GM04503 (cell line): ENCODE measurements around the gene TTR.

Source experiments
- DNase-seq: peaks from one replicate; pipeline ENCODE4 v3.0.0-alpha.2; 2012; ENCODE audit warnings: low read depth

The TTR gene

GRCh38 chr18:31591628-31592027, at the start of gene TTR:
Gene TTR, plus strand, starts transcription at chr18:31591877. Its CDS starts 26 bp downstream, at chr18:31591903.
- DNase-seq: no peak

- no peak for DNase-seq
Observed at GRCh38 chr18:31546476-31546875, 45.2 kb upstream of the TTR start.

- no peak for DNase-seq
Observed at GRCh38 chr18:31548853-31549252, 42.8 kb upstream of the TTR start.

- DNase-seq: no peak
Observed at GRCh38 chr18:31549416-31549815, 42.3 kb upstream of the TTR start.

- no peak for DNase-seq
Observed at GRCh38 chr18:31551883-31552282, 39.8 kb upstream of the TTR start.

- DNase-seq: no peak
Observed at GRCh38 chr18:31553800-31554199, 37.9 kb upstream of the TTR start.

GRCh38 chr18:31554776-31555175, 36.9 kb upstream of the TTR start:
- no peak for DNase-seq

GRCh38 chr18:31555971-31556747, 35.5 kb upstream of the TTR start:
- DNase-seq: peak; percentile 24

- DNase-seq: no peak
Observed at GRCh38 chr18:31557446-31557845, 34.2 kb upstream of the TTR start.

GRCh38 chr18:31558567-31558966, 33.1 kb upstream of the TTR start:
- DNase-seq: no peak

- no peak for DNase-seq
Observed at GRCh38 chr18:31562726-31563125, 29.0 kb upstream of the TTR start.

- DNase-seq: no peak
Observed at GRCh38 chr18:31563778-31564177, 27.9 kb upstream of the TTR start.

- no peak for DNase-seq
Observed at GRCh38 chr18:31565345-31565744, 26.3 kb upstream of the TTR start.

- DNase-seq: no peak
Observed at GRCh38 chr18:31565782-31566512, 25.7 kb upstream of the TTR start.

GRCh38 chr18:31566576-31567306, 24.9 kb upstream of the TTR start:
- no peak for DNase-seq

- DNase-seq: no peak
Observed at GRCh38 chr18:31572368-31572767, 19.3 kb upstream of the TTR start.

GRCh38 chr18:31573051-31573450, 18.6 kb upstream of the TTR start:
- DNase-seq: no peak

GRCh38 chr18:31574359-31574758, 17.3 kb upstream of the TTR start:
- no peak for DNase-seq

- no peak for DNase-seq
Observed at GRCh38 chr18:31575515-31576257, 16.0 kb upstream of the TTR start.

- no peak for DNase-seq
Observed at GRCh38 chr18:31576670-31577069, 15.0 kb upstream of the TTR start.

- DNase-seq: no peak
Observed at GRCh38 chr18:31577195-31577594, 14.5 kb upstream of the TTR start.

- DNase-seq: no peak
Observed at GRCh38 chr18:31578126-31578525, 13.6 kb upstream of the TTR start.
